Suprapubic skin (tissue), 4 donors: ENCODE results near the gene OR8A1. TPM values are rescaled to one million over a fixed set of nuclear protein-coding genes. Genes with fewer than 3 reads are reported as not detected.

ENCODE experiments used
- DNase-seq, 2 donors: peaks; one replicate each; pipeline ENCODE4 v3.0.0-alpha.2; 2019; ENCODE audit warnings: low spot score in 2 of 2
- H3K27ac ChIP-seq: fragments of 200-600 bp; sonication (generic); one replicate; pipeline ENCODE4 v1.5.1; 2019
- H3K27me3 ChIP-seq: fragments of 200-600 bp; sonication (generic); one replicate; pipeline ENCODE4 v1.5.1; 2019
- H3K36me3 ChIP-seq: fragments of 200-600 bp; sonication (generic); one replicate; pipeline ENCODE4 v1.5.1; 2019
- H3K4me1 ChIP-seq: fragments of 200-600 bp; sonication (generic); one replicate; pipeline ENCODE4 v1.5.1; 2019
- H3K4me3 ChIP-seq: fragments of 200-600 bp; sonication (generic); one replicate; pipeline ENCODE4 v1.5.1; 2019; ENCODE audit warnings: mild to moderate bottlenecking
- H3K9me3 ChIP-seq: fragments of 200-600 bp; sonication (generic); one replicate; pipeline ENCODE4 v1.5.1; 2019
- EP300 ChIP-seq: sonication (generic); formaldehyde crosslinking; IDR thresholded peaks from one replicate; pipeline ENCODE4 v1.6.1; 2017; ENCODE audit warnings: antibody characterized with exemption
- POLR2A ChIP-seq, 2 donors: fragments of 450-650 bp; IDR thresholded peaks; one replicate each; pipeline ENCODE4 v1.6.1; 2017; ENCODE audit warnings: antibody characterized with exemption in 2 of 2, mild to moderate bottlenecking in 2 of 2, moderate library complexity in 2 of 2
- POLR2AphosphoS5 ChIP-seq, 3 donors: sonication (generic); formaldehyde crosslinking; IDR thresholded peaks; one replicate each; pipeline ENCODE4 v1.6.1; 2017; ENCODE audit warnings: antibody characterized with exemption in 3 of 3
- WGBS: methylation state at CpG from one replicate; pipeline ENCODE4 v1.1.5; 2018; 5-methylcytosine and 5-hydroxymethylcytosine counted together
- total RNA-seq, 4 donors: library from RNA; depleted of rRNA; stranded (reverse); fragments of >200 nt; gene quantifications; one replicate each; pipeline ENCODE4 v1.1.0, GENCODE V29; 2016
- TF ChIP-seq, protein P1 (sequence below), 2 donors: fragments of 200-600 bp in 1 of 2; fragments of 450-650 bp in 1 of 2; sonication (generic) in 1 of 2; IDR thresholded peaks; one replicate each; pipeline ENCODE4 v1.5.1; 2016 to 2019; ENCODE audit warnings: antibody characterized with exemption in 2 of 2, mild to moderate bottlenecking in 1 of 2, moderate library complexity in 1 of 2

OR8A1 gene
- total RNA-seq, 4 donors from 2014 or later = not detected

DNA sequence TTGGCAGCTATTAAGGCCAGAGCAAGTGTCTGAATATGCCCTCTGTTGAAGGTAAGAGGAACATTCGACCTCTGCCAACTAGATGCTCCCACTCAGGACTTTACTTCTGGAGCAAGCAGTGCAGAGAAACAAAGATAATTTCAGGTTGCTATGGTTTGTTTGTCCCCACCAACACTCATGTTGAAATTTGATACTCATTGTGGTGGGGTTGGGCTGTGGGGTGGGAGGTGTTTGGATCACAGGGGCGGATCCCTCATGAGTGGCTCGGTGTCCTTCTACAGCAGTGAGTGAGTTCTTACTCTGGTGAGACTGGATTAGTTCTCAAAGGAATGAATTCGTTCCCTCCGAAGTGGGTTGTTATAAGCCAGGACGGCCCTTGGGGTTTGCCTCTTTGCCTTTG lies 12.0 kb downstream of the OR8A1 start:
- H3K36me3 ChIP-seq = no peaks in the 10 kb centered on the region
- no peaks in the 10 kb centered on the region for H3K9me3 ChIP-seq
- H3K4me3 ChIP-seq = no peak overlapping the region
- no peaks in the 10 kb centered on the region for H3K4me1 ChIP-seq
- no peaks in the 10 kb centered on the region for H3K27me3 ChIP-seq
- no peak for DNase-seq
- 67% methylated on average over 6 of the region's 6 CpGs for WGBS
- no peak for TF ChIP-seq POLR2A (IDR thresholded peaks at IDR 0.05)
- no peak for TF ChIP-seq EP300
- TF ChIP-seq, protein P1, sequence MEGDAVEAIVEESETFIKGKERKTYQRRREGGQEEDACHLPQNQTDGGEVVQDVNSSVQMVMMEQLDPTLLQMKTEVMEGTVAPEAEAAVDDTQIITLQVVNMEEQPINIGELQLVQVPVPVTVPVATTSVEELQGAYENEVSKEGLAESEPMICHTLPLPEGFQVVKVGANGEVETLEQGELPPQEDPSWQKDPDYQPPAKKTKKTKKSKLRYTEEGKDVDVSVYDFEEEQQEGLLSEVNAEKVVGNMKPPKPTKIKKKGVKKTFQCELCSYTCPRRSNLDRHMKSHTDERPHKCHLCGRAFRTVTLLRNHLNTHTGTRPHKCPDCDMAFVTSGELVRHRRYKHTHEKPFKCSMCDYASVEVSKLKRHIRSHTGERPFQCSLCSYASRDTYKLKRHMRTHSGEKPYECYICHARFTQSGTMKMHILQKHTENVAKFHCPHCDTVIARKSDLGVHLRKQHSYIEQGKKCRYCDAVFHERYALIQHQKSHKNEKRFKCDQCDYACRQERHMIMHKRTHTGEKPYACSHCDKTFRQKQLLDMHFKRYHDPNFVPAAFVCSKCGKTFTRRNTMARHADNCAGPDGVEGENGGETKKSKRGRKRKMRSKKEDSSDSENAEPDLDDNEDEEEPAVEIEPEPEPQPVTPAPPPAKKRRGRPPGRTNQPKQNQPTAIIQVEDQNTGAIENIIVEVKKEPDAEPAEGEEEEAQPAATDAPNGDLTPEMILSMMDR (IDR thresholded peaks at IDR 0.05) = no peak
- TF ChIP-seq POLR2AphosphoS5 (IDR thresholded peaks at IDR 0.05) = no peak
- H3K27ac ChIP-seq = no peak overlapping the region

DNA sequence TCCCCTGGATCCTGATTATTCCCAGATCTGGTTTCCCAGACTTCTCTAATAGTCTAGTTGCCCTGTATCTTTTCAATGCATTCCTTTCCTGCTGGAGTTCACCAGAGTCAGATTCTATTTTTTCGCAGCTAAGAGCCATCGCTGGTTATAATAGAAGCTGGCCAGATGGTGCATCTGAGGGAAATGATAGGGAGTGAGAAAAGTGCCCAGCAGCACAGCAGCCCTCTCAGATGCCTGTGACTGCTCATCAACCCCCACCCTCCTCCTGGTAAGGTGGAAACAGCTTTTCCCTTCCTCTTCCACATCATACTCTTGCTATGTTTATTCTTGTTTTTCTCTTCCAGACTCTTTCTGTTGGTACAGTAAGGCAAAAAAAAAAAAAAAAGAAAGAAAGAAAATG lies 12.8 kb downstream of the OR8A1 start:
- H3K36me3 ChIP-seq = no peaks in the 10 kb centered on the region
- no peak for DNase-seq
- no peak for TF ChIP-seq POLR2AphosphoS5 (IDR thresholded peaks at IDR 0.05)
- TF ChIP-seq, protein P1 (IDR thresholded peaks at IDR 0.05) = no peak
- TF ChIP-seq EP300 = no peak
- no peak for TF ChIP-seq POLR2A (IDR thresholded peaks at IDR 0.05)
- H3K9me3 ChIP-seq = no peaks in the 10 kb centered on the region
- WGBS = 58% methylated on average over 2 of the region's 2 CpGs
- peaks cover under 1% of the 10 kb centered on the region for H3K27me3 ChIP-seq
- H3K4me1 ChIP-seq = no peaks in the 10 kb centered on the region
- H3K4me3 ChIP-seq = no peak overlapping the region
- no peak overlapping the region for H3K27ac ChIP-seq

DNA sequence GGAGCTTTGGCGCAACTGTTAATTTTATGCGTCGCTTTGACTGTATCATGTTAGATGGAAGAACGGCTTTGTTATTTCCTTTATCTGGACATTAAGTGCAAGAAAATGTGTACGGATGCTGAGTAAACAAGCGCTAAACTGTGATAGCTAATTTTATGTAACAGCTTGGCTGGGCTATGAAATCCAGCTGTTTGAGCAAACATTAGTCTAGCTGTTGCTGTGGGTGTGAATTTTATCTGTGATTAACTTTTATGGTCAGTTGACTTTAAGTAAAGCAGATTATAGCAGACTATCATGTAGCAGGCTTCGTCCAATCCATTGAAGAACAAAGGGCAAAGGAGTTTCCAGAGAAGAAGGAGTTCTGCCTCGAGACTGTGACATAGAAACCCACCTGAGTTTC lies 14.0 kb downstream of the OR8A1 start:
- H3K36me3 ChIP-seq = no peaks in the 10 kb centered on the region
- TF ChIP-seq POLR2A (IDR thresholded peaks at IDR 0.05) (no peak), POLR2AphosphoS5 (IDR thresholded peaks at IDR 0.05) (no peak), EP300 (no peak)
- TF ChIP-seq, protein P1 (IDR thresholded peaks at IDR 0.05) = no peak
- no peak overlapping the region for H3K4me3 ChIP-seq
- no peak overlapping the region for H3K27ac ChIP-seq
- H3K9me3 ChIP-seq = no peaks in the 10 kb centered on the region
- 88% methylated on average over 8 of the region's 8 CpGs for WGBS
- no peaks in the 10 kb centered on the region for H3K4me1 ChIP-seq
- H3K27me3 ChIP-seq = peaks cover 10% of the 10 kb centered on the region
- DNase-seq = no peak

DNA sequence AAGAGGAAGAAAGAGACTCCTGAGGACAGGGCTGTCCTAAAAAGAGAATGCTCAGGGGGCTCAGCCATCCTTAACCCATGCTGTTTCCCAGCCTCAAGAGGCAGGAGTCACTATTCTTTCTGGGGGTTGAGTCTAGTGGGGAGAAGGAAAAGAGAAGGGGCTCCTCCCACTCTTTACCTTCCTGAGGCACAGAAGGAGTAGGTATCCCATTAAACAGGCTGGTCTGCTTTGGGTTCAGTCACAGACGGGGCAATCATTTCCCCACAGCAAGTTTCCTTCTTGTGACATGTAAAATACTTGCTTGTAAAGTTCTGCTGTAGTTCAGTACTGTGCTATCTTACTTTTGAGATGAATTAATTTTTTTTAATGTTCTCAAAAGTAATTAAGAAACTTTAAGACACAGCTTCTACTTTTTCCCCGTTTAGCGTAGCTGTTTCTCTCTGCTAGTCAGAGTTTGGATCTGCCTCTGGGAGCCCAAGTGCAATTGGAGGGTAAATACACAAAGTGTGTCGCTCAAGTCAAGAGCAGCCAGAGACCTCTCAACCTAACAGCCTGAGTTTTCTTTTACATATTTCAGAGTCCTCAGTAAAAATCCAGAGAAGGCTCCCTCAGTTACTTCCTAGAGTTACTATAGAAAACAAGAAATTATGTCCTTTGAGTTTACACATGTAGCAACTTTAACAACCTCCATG lies 15.0 kb downstream of the OR8A1 start:
- H3K27me3 ChIP-seq = peaks cover 10% of the 10 kb centered on the region
- DNase-seq = no peak
- no peaks in the 10 kb centered on the region for H3K4me1 ChIP-seq
- WGBS = 70% methylated on average over 4 of the region's 4 CpGs
- TF ChIP-seq EP300 (no peak), POLR2A (IDR thresholded peaks at IDR 0.05) (no peak)
- no peaks in the 10 kb centered on the region for H3K36me3 ChIP-seq
- no peak overlapping the region for H3K4me3 ChIP-seq
- no peak overlapping the region for H3K27ac ChIP-seq
- no peaks in the 10 kb centered on the region for H3K9me3 ChIP-seq

DNA sequence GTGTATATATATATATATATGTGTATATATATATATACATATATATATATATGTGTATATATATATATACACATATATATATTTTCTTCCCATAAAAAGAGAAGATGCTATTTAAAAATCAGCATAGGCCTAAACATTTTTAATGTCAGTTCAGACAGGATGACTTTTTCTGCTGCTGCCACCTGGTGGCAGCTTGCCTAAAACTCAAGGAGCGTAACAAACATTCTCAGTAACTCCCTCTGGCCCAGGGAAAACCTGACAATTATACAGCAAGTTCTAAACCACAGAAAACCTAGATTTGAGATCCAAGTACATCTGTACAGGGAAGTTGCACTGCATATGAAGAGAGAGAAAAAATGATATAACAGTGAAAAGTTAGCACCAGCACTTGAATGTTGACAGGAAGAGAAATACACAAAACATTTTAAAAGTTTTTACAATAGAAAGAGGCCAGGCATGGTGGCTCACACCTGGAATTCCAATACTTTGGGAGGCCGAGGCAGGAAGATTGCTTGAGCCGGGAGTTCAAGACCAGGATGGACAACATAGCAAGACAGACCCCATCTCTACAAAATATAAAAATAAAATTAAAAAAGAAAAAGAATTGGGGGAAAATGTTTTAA lies 16.6 kb downstream of the OR8A1 start:
- no peak for DNase-seq
- Histone ChIP-seq H3K4me1 (no peaks in the 10 kb centered on the region), H3K36me3 (no peaks in the 10 kb centered on the region), H3K9me3 (no peaks in the 10 kb centered on the region), H3K27ac (no peak overlapping the region), H3K27me3 (peaks cover 10% of the 10 kb centered on the region), H3K4me3 (no peak overlapping the region)
- 45% methylated on average over 3 of the region's 3 CpGs for WGBS
- no peak for TF ChIP-seq EP300
- no peak for TF ChIP-seq POLR2AphosphoS5 (IDR thresholded peaks at IDR 0.05)
- TF ChIP-seq, protein P1 (IDR thresholded peaks at IDR 0.05) = peak; percentile 24 to 49
